Prostate gland (tissue), 2 donors: ENCODE results near the gene REM2.

Experiments used
- CTCF ChIP-seq, 4 experiments: fragments of 200-600 bp in 2 of 4; fragments of 450-650 bp in 2 of 4; sonication (generic) in 2 of 4; IDR thresholded peaks; 1 replicate in 3 of 4; 2 replicates in 1 of 4; pipeline ENCODE4 v1.5.1; 2016 to 2019; ENCODE audit warnings: antibody characterized with exemption in 4 of 4, mild to moderate bottlenecking in 2 of 4, moderate library complexity in 2 of 4
- POLR2A ChIP-seq: fragments of 450-650 bp; IDR thresholded peaks from one replicate; pipeline ENCODE4 v1.6.1; 2016; ENCODE audit warnings: antibody characterized with exemption, mild to moderate bottlenecking

DNA sequence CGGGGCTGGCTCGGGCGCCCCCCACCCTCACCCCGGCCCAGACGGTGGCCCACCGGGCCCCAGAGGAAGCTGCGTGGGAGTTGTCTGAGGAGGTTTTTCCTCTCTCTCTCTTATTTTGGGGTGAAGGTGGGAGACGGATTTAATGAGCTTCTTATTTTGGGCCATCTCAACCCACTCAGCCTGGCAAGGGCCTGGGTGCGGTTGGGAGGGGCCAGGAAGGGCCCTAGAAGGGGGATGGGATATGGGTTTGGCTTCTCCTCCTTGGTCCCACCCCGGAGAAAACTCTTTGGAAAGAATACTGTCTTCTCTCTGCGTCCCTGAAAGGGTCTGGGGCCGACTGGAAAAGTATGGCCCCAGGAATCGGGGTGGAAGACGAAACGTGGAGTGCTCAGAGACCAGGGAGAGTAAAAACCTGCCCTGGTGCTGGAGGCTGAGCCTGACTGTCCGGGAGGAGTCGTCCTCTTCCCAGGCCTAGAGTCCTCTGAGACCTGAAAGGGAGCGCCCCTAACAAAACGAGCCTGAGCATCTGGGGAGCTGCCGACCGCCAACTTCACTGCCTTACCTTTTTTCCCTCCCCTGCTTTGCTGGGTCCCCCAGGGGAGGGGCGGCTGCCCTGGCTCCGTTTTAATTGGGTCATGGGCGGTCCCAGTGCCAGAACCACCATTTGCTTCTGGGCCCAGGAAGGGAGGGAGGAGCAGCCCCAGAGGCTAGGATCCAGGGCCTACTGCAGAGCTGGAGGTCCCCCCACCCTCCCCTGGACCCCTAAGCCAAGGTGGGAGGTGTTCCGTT, 45.1 kb upstream of the REM2 start:
- no peak for TF ChIP-seq CTCF (IDR thresholded peaks at IDR 0.05)
- peak; percentile 71 for TF ChIP-seq POLR2A
